Common myeloid progenitor, CD34-positive (primary cell): ENCODE data around the gene HEXB.

ENCODE experiments used
- CTCF ChIA-PET: fragments of 350-600 bp; sonication (Branson Sonifier 250); formaldehyde crosslinking; loops from one replicate; lab custom pipeline; 2021; ENCODE audit warnings: antibody characterized with exemption; lab: Charles Lee
- POLR2A ChIA-PET: fragments of 350-600 bp; sonication (Branson Sonifier 250); formaldehyde crosslinking; loops from one replicate; lab custom pipeline; 2021; ENCODE audit warnings: antibody characterized with exemption; lab: Charles Lee
- DNase-seq, 3 donors: peaks; one replicate each; pipeline versions ENCODE4 v3.0.0 to v3.0.0-alpha.2; 2013
- H3K27ac ChIP-seq, 2 experiments: 1 replicate in 1 of 2; 2 replicates in 1 of 2; pipeline ENCODE4 v1.7.0; 2013; ENCODE audit warnings: inconsistent platforms in 2 of 2, low read length in 2 of 2, mild to moderate bottlenecking in 2 of 2, low read depth in 1 of 2, moderate library complexity in 1 of 2; ENCODE audit not compliant: severe bottlenecking in 2 of 2, insufficient read depth in 1 of 2, poor library complexity in 1 of 2
- H3K27me3 ChIP-seq, 5 experiments: replicated peaks in 2 of 5; 1 replicate in 3 of 5; 2 replicates in 2 of 5; pipeline versions ENCODE4 v1.6.1 to v1.7.0; 2013; ENCODE audit warnings: low read length in 4 of 5, mild to moderate bottlenecking in 2 of 5, moderate library complexity in 2 of 5, inconsistent platforms in 1 of 5; ENCODE audit not compliant: insufficient read depth in 5 of 5, control insufficient read depth in 4 of 5
- H3K36me3 ChIP-seq, 4 experiments: 1 replicate in 2 of 4; 2 replicates in 2 of 4; pipeline versions ENCODE4 v1.6.1 to v1.7.0; 2013; ENCODE audit warnings: low read length in 3 of 4, control low read depth in 1 of 4, mild to moderate bottlenecking in 1 of 4; ENCODE audit not compliant: control insufficient read depth in 4 of 4, insufficient read depth in 4 of 4
- H3K4me1 ChIP-seq, 4 experiments: 1 replicate in 3 of 4; 2 replicates in 1 of 4; pipeline versions ENCODE4 v1.6.1 to v1.7.1; 2013; ENCODE audit warnings: low read length in 3 of 4, mild to moderate bottlenecking in 3 of 4, control low read depth in 1 of 4, inconsistent platforms in 1 of 4, moderate library complexity in 1 of 4; ENCODE audit not compliant: control insufficient read depth in 4 of 4, insufficient read depth in 4 of 4; ENCODE audit errors: control extremely low read depth in 1 of 4
- H3K4me3 ChIP-seq, 7 experiments: 1 replicate in 4 of 7; 2 replicates in 3 of 7; pipeline versions ENCODE4 v1.5.1 to v1.7.0; 2013; ENCODE audit warnings: mild to moderate bottlenecking in 7 of 7, low read length in 6 of 7, moderate library complexity in 6 of 7, inconsistent platforms in 2 of 7, low read depth in 2 of 7, control low read depth in 1 of 7; ENCODE audit not compliant: insufficient read depth in 4 of 7, control insufficient read depth in 1 of 7; ENCODE audit errors: extremely low read depth in 1 of 7
- H3K9me3 ChIP-seq, 5 experiments: 1 replicate in 4 of 5; 2 replicates in 1 of 5; pipeline versions ENCODE4 v1.6.1 to v1.7.1; 2013; ENCODE audit warnings: low read length in 4 of 5, mild to moderate bottlenecking in 2 of 5, inconsistent platforms in 1 of 5, low read depth in 1 of 5, moderate library complexity in 1 of 5; ENCODE audit not compliant: control insufficient read depth in 4 of 5, insufficient read depth in 2 of 5; ENCODE audit errors: control extremely low read depth in 1 of 5
- WGBS: methylation state at CpG from one replicate; pipeline ENCODE4 v1.1.5; 2013; ENCODE audit not compliant: insufficient coverage; 5-methylcytosine and 5-hydroxymethylcytosine counted together

Gene HEXB

DNA sequence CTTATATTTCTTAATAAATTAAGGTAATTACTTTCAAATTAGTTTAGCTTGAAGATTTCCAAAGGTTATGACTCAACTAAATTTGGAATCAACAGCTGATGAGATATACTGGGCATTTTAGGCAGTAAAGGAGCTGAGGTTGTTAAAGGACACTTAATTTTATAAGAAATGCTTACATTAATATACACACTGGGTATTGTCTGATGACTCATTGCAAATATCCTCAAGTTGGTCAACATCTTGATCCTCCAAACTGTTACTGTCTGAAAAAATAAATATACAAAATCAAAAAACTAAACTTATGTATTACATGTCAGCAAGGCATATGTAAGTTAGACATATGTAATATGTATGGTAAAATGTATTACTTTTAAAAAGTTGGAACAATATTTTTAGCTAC lies 78.5 kb downstream of the HEXB start:
- ChIA-PET CTCF (interaction anchor here (0.9 to 2.9 kb wide), 6 partner anchors 10 to 172 kb away, joined by 3 to 9 read pairs (median 3); no protein-coding TSS in a partner anchor), POLR2A (no interaction called here)
- H3K36me3 ChIP-seq, result peaks cover 3 to 33% (median 13%) of the 10 kb centered on the region in 4 experiments
- DNase-seq, result no peak
- no peak overlapping the region for H3K4me3 ChIP-seq
- peaks cover 7 to 25% (median 17%) of the 10 kb centered on the region in 4 experiments for H3K4me1 ChIP-seq
- no peaks in the 10 kb centered on the region for H3K9me3 ChIP-seq
- no peaks in the 10 kb centered on the region for H3K27me3 ChIP-seq
- H3K27ac ChIP-seq, result no peak overlapping the region

DNA sequence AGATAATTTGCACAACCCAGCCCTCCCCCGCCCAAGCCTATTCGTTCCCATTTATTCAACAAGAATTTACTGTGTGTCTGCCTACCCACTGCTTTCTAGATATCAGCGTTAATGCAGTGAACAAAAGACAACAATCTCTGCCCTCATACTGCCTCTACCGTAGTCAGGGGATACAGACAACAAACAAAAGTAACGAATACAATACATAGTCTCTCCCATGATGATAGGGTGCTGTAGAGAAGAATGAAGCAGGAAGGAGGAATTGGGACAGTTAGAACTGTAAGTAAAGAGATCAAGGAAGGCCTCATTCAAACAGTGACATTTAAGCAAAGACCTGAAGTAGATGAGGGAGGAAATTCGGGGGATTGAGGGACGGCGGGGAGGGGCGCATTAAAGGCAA lies 80.2 kb downstream of the HEXB start:
- Histone ChIP-seq H3K27ac (peak overlapping the region in 1 of 2 experiments; percentile 90), H3K36me3 (peaks cover 4 to 36% (median 17%) of the 10 kb centered on the region in 4 experiments), H3K4me1 (peaks cover 7 to 25% (median 17%) of the 10 kb centered on the region in 4 experiments), H3K9me3 (no peaks in the 10 kb centered on the region), H3K4me3 (no peak overlapping the region), H3K27me3 (no peaks in the 10 kb centered on the region)
- WGBS, result 91% methylated on average over 2 of the region's 9 CpGs
- DNase-seq, result peak; percentile 8 to 36 (median 17)
- ChIA-PET CTCF (interaction anchor here (1.2 kb wide), 1 partner anchor 8 kb away, joined by 3 read pairs; no protein-coding TSS in a partner anchor), POLR2A (no interaction called here)

DNA sequence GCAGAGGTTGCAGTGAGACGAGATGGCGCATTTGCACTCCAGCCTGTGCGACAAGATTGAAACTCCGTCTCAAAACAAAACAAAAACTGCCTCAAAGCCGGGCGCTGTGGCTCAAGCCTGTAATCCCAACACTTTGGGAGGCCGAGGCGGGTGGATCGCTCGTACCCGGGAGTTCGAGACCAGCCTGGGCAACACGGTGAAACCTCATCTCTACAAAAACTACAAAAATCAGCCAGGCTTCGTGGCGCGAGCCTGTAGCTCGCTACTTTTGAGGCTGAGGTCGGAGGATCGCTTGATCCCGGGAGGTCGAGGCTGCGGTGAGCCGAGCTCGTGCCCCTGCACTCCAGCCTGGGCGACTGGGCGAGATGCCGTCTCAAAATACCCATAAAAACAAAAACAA lies 80.9 kb downstream of the HEXB start:
- H3K4me3 ChIP-seq, result peak overlapping the region in 6 of 7 experiments; percentile 90 to 100 (median 100)
- no peak for DNase-seq
- H3K36me3 ChIP-seq, result peaks cover 5 to 38% (median 16%) of the 10 kb centered on the region in 4 experiments
- H3K9me3 ChIP-seq, result no peaks in the 10 kb centered on the region
- H3K27me3 ChIP-seq, result no peaks in the 10 kb centered on the region
- ChIA-PET POLR2A (interaction anchor here (0.6 to 1.5 kb wide), 2 partner anchors 12 to 100 kb away, joined by 4 read pairs; no protein-coding TSS in a partner anchor), CTCF (interaction anchor here (1.2 to 2.5 kb wide), 6 partner anchors 9 to 153 kb away, joined by 3 to 10 read pairs (median 4); partner anchors contain the start of gene FAM169A)
- 88% methylated on average over 22 of the region's 27 CpGs for WGBS
- H3K27ac ChIP-seq, result peak overlapping the region in 1 of 2 experiments; percentile 90
- H3K4me1 ChIP-seq, result peaks cover 7 to 25% (median 17%) of the 10 kb centered on the region in 4 experiments

DNA sequence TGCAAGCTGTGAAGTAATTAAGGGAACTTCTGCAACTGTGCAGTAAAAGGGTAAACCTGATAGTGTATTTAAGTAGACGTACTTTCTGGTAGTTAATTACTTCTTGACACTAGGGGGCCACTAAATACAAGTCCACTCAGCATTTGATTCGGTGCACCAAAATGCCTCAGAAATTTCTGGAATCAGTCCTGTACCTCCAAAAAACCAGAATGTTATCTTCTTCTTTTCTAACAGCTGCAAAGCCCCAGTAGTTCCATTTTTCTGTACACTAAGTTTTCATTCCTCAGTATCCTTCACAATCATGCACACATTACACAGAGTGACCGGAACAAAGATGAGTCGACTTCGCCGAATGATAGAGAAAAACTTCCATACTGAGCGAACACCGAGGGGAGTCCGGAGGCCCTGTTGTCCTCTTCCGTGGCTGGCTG lies 81.4 kb downstream of the HEXB start:
- ChIA-PET POLR2A (interaction anchor here (0.6 to 1.5 kb wide), 2 partner anchors 13 to 99 kb away, joined by 4 read pairs; no protein-coding TSS in a partner anchor), CTCF (interaction anchor here (0.7 to 2.5 kb wide), 8 partner anchors 9 to 152 kb away, joined by 3 to 10 read pairs (median 4); partner anchors contain the start of gene FAM169A)
- Histone ChIP-seq H3K4me1 (peaks cover 7 to 25% (median 17%) of the 10 kb centered on the region in 4 experiments), H3K4me3 (peak overlapping the region; percentile 89 to 100 (median 100)), H3K9me3 (no peaks in the 10 kb centered on the region), H3K36me3 (peaks cover 5 to 38% (median 20%) of the 10 kb centered on the region in 4 experiments), H3K27ac (peak overlapping the region; percentile 77 to 90), H3K27me3 (no peaks in the 10 kb centered on the region)
- DNase-seq, result peak; percentile 30 to 86 (median 63)
- 0% methylated on average over 8 of the region's 10 CpGs for WGBS

DNA sequence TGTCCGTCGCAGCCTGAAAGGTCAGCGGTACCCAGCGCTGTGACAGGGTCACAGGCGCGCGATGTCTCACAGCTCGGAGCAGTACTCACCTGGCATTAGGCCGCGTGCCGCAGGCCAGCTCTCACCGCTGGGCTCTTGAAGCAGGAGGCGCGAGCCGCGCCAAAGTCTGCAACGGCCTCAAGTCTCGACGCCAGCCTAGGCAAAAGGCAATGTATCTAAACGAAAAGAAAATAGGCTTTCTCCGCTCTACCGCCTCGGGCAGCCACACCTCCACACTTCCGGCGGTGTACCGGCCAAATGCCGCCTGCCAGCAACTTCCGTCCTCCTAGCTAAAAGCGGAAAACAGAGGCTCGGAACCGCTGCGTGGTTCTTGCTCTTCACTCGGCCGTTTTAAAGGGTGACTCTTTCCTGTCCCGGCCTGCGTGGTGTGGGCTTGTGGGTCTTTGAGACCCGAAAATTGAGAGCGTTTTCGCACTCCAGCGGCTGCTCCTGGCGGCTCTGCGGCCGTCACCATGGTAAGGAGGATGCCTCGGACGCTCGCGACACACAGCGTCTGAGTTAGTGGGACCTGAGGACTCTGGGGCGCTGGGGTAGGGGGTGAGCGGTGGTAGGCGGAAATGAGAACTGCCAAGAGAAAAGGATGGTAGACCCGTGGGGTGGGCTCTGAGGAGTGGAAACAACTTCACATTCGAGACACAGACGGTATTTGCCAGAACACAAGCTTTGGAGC lies 82.0 kb downstream of the HEXB start, which contains the start of the genes GFM2 and NSA2:
Gene GFM2 (minus strand): TSS at position 269 of the 730 bp plus-strand sequence. CDS start 3,375 bp downstream, outside the sequence.
Gene NSA2 (plus strand): TSS at position 401 of the 730 bp plus-strand sequence. CDS start 112 bp downstream, at position 513.
- CTCF ChIA-PET, result interaction anchor here (0.7 to 2.5 kb wide), 8 partner anchors 12 to 152 kb away, joined by 3 to 10 read pairs (median 4); partner anchors contain the start of gene FAM169A
- POLR2A ChIA-PET, result interaction anchor here (1.5 kb wide), 1 partner anchor 99 kb away, joined by 4 read pairs; no protein-coding TSS in a partner anchor
- 0% methylated on average over 37 of the region's 54 CpGs for WGBS

DNA sequence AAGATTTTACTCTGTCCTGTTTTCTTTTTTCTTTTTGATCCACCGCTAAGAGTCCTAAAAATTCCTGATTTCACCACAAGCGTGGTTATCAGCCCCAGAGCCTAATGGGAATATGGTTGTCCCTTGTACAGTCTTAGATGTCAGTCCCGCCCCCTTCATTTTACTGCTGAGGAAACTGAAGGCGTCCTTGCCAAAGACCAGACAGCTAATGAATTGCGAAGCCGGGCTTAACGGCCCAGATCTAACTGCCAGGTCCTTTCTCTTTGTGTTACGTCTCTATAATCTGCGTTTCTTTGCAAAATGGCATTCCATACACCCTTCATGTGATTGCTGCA lies 82.5 kb downstream of the HEXB start:
- 0% methylated on average over 7 of the region's 9 CpGs for WGBS
- no peaks in the 10 kb centered on the region for H3K27me3 ChIP-seq
- peak overlapping the region; percentile 89 to 100 (median 100) for H3K4me3 ChIP-seq
- no peaks in the 10 kb centered on the region for H3K9me3 ChIP-seq
- peaks cover 7 to 25% (median 17%) of the 10 kb centered on the region in 4 experiments for H3K4me1 ChIP-seq
- ChIA-PET POLR2A (no interaction called here), CTCF (interaction anchor here (0.8 to 2.5 kb wide), 3 partner anchors 95 to 149 kb away, joined by 3 to 9 read pairs (median 4); partner anchors contain the start of gene FAM169A)
- peaks cover 2 to 33% (median 25%) of the 10 kb centered on the region in 4 experiments for H3K36me3 ChIP-seq
- DNase-seq, result peak in 1 of 3 donors; percentile 54
- peak overlapping the region; percentile 80 to 90 for H3K27ac ChIP-seq

More for the DNA sequence above, 82.0 kb downstream of the HEXB start, which contains the start of the genes GFM2 and NSA2:
- peak; percentile 96 to 98 (median 98) for DNase-seq
- Histone ChIP-seq H3K36me3 (peaks cover 5 to 32% (median 22%) of the 10 kb centered on the region in 4 experiments), H3K4me1 (peaks cover 7 to 25% (median 17%) of the 10 kb centered on the region in 4 experiments), H3K27ac (peak within 1 kb of the TSS; percentile 80 to 90), H3K27me3 (no peaks in the 10 kb centered on the region), H3K4me3 (peak within 1 kb of the TSS; percentile 89 to 100 (median 100)), H3K9me3 (no peaks in the 10 kb centered on the region)
